GM18526 (cell line): ENCODE data around the gene GLRB.

Source experiments
- POLR2A ChIP-seq: IDR thresholded peaks from 3 replicates; pipeline ENCODE4 v1.6.1; 2011; ENCODE audit not compliant: insufficient read length; ENCODE audit errors: extremely low read depth

Gene GLRB

GRCh38 chr4:157204634-157205244 lies 128.8 kb downstream of the GLRB start:
- TF ChIP-seq POLR2A, result no peak

DNA sequence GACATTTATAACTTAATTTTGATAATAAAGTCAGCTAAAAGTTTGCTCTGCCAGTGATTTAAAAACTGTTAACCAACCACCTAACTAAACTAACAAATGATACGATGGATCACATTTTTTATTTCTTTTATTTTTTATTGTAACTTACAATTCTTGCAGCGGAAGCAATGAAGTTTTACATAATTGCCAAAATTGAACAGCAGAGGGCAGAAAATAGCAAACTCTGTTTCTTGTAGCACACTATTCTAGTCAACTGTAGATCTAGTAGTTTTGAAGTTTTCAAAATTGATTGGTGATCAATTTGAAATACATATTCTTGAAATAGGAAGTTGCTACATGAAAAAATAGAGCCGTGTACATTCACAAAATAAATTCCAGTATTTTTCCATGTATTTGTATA lies 141.8 kb downstream of the GLRB start:
- TF ChIP-seq POLR2A, result no peak

DNA sequence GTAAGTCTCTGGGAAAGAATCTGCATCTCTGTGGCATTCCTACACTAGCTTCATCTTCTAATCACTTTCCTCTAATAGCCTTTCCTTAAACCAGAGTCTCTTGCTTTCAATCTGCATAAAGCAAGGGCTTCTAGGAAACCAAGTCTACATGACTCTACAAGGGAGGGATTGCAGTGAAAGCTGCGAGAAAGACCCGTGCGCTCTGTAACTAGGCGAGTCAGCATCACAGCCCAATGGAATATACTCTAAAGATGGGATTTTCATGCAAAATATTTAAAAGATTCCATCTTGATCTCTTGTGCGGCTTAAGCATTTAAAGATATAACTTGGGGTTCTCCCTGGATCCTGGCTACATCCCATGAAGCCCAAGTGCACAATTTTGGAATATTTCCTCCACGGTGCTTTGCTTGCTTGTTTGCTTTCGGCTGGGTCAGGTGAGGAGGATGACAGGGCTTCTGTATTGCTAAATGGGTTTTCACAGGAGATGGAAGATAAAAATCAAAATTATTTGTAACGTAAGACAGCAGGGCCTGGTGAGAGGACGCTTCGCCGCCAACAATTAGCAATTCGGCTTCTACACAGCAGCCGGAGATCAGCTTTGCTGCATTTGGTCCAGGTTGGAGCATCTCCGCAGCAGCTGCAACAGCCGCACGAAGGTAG lies 143.9 kb downstream of the GLRB start:
- no peak for TF ChIP-seq POLR2A

DNA sequence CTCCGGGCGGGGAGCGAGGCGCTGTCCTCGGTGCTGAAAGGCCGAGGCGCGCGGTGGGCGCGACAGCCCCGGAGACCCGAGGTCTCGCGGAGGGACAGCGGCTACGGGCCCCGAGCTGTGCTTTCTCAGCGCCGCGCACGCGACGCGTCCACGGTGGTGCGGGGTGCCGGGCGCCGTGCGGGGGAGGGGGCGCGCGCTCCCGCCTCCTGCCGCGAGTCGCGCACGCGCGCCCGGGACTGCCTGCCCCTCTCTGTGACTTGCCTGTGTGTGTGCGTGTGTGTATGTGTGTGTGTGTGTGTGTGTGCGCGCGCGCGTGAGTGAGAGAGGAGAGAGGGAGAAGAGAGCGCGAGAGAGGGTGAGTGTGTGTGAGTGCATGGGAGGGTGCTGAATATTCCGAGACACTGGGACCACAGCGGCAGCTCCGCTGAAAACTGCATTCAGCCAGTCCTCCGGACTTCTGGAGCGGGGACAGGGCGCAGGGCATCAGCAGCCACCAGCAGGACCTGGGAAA lies 144.5 kb downstream of the GLRB start, which contains the start of gene GRIA2:
TSS of gene GRIA2 (plus strand) at position 358 of the 511 bp plus-strand sequence. CDS start 315 bp downstream, outside the sequence.
- no peak for TF ChIP-seq POLR2A

DNA sequence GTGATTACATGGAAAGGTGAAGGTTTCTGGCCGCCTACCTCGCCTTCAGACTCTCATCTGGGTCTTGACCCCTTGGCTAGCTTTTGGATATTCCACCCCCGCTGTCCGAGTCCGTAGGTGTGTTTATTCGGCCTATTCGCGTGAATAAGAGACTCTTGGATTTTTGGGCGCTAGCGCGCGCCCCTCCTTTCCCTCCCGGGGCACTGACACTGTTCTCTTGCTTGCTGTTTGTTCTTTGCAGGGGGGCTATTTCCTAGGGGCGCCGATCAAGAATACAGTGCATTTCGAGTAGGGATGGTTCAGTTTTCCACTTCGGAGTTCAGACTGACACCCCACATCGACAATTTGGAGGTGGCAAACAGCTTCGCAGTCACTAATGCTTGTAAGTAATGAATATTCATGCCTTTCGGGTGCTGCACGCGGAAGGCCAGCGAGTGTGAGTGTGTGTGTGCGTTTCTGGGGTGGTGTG lies 145.5 kb downstream of the GLRB start:
- TF ChIP-seq POLR2A, result no peak
